ENCODE measurements around the gene PANK1.

PANK1 gene

DNA sequence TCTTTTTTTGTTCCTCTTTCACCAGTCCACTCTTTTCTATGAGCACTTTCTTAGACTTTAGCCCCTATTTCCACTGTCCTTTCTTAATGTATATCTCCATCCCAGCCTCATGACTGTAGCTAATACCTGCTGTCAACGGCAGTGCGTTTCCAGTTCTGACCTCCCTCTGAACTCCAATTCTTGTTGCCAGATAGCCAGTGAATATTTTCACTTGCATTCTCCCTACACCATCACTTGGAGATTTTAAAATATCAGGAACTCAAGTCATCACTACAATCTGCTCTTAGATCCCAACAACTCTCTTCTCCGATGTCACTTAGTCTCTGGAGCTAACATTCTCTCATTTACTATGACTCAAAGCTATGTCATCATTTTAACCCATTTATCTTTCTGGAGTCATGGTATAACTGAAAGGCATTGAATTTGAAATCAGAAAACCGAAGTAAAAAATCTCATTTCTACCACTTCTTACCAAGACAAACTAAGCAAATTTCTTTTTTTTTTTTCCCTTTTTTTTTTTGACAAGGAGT is 104.6 kb downstream of the PANK1 start:
- DNase-seq (ENCODE audit: insufficient read length, low spot score) (no peak), FAIRE-seq (no peak)

- DNase-seq (ENCODE audit: insufficient read length, low spot score) = no peak
- no peak for FAIRE-seq
Measured at GRCh38 chr10:89537364-89537763, 107.7 kb downstream of the PANK1 start.

DNA sequence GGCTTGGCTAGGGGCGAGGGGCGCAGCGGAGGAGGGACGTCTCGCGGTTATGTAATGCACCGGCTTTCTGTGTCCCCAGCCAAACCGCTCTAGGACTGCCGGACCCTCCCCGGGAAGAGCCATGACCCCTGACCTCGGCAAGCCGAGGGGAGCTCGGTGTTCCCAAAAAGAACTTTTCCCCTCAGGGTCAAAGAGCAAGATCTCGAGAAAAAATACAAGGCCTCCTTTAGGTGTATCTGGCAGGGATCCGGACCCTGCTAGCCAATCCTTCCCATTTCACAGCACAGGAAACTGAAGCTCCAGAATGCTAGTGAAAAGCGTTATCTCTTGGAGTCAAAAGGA is 109.1 kb downstream of the PANK1 start:
- no peak for FAIRE-seq
- DNase-seq (ENCODE audit: insufficient read length, low spot score) = no peak

DNA sequence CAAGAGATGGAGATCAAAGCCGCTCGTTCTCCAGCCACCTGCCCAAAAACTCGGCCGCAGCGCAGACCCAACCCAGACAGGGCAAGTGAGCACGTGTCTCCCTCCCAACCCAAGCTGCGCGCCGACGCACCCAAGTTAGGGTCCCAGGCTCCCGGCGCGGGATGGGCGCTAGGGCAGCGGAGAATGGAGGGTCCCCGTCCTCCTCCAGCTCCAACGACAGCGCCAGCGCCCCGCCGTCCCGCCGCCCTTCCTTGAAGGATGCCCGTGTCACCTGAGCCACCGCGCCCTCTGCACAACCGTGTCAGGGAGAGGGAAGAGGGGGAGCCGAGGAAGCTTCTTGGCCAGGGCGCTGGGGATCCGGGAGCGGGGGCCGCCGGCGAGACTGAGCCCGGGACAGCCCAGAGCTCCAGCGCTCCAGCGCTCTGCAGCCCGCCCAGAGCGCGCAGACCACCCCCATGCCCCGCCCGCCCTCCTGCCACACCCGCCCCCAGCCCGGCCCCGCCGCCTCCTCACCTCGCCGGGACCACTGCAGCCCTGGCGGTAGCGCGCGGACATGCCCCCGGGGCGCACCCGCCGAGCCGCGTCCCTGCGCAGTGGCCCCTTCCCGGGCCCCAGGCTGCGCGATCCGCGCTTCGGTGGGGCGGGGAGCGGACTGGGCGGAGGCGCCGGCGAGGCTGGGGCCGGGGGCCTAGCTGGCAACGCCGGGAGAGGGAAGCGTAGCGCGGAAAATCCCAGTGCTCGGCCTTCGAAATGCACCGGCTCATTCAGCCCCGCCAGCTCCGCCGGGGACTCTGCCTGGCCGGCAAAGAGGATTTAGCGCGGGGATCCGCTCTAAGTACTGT is 109.7 kb downstream of the PANK1 start, which contains the start of gene SLC16A12:
SLC16A12 (minus strand) TSS at position 424 of the 842 bp plus-strand sequence. CDS start 73,016 bp downstream, outside the sequence.
- DNase-seq (ENCODE audit: insufficient read length, low spot score) (no peak), FAIRE-seq (no peak)

DNA sequence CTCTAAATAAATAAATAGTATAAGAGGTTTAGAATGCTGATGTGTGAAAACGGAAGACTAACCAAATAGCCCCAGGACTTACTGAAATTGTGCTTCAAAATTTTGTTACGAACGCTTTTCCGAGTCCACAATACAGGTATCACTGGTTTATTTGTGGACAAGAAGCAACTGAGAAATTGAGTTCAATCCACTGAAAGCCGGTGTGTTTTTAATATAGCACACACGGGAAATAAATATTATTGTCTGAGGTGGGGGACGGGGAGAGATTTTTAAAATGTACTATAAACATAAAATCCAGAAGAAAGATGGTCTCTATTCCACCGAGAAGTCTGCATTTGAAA is 110.2 kb downstream of the PANK1 start:
- FAIRE-seq (no peak), DNase-seq (ENCODE audit: insufficient read length, low spot score) (no peak)

Data from GM19239 (cell line).